Bronchial epithelial cell (primary cell): ENCODE data around the gene NREP. TPM values are rescaled to one million over a fixed set of nuclear protein-coding genes. Genes with fewer than 3 reads are reported as not detected.

Experiments
- DNase-seq: peaks from one replicate; pipeline ENCODE4 v3.0.0-alpha.2; 2010; ENCODE audit warnings: low read depth
- FAIRE-seq: peaks from 2 replicates; lab custom pipeline; 2011; peaks lifted over from hg19 to GRCh38; lab: Jason Lieb, UNC
- H3K27me3 ChIP-seq: 2 replicates; pipeline ENCODE4 v1.5.1; 2011; ENCODE audit warnings: low read length; ENCODE audit not compliant: control insufficient read depth, insufficient read depth
- H3K36me3 ChIP-seq: 2 replicates; pipeline ENCODE4 v1.5.1; 2011; ENCODE audit warnings: low read length; ENCODE audit not compliant: control insufficient read depth, insufficient read depth
- H3K4me3 ChIP-seq: 2 replicates; pipeline ENCODE4 v1.5.1; 2011; ENCODE audit warnings: mild to moderate bottlenecking, low read depth, low read length, control low read depth
- CTCF ChIP-seq: IDR thresholded peaks from 2 replicates; pipeline ENCODE4 v1.5.1; 2011; ENCODE audit warnings: mild to moderate bottlenecking, moderate library complexity, low read length, control low read depth, inconsistent platforms; ENCODE audit not compliant: insufficient read depth, severe bottlenecking
- total RNA-seq: library from RNA; depleted of rRNA; stranded (reverse); fragments of >200 nt; gene quantifications from 2 replicates; pipeline ENCODE4 v1.2.1, GENCODE V29; 2014

NREP gene
- total RNA-seq, 1 donor from 2014 or later: 5.0 TPM

GRCh38 chr5:111755345-111755941 is 1.6 kb downstream of the NREP start:
- DNase-seq: peak; percentile 20
- TF ChIP-seq CTCF: no peak
- H3K36me3 ChIP-seq: no peaks in the 10 kb centered on the region
- FAIRE-seq: no peak
- no peaks in the 10 kb centered on the region for H3K27me3 ChIP-seq
- no peak overlapping the region for H3K4me3 ChIP-seq

DNA sequence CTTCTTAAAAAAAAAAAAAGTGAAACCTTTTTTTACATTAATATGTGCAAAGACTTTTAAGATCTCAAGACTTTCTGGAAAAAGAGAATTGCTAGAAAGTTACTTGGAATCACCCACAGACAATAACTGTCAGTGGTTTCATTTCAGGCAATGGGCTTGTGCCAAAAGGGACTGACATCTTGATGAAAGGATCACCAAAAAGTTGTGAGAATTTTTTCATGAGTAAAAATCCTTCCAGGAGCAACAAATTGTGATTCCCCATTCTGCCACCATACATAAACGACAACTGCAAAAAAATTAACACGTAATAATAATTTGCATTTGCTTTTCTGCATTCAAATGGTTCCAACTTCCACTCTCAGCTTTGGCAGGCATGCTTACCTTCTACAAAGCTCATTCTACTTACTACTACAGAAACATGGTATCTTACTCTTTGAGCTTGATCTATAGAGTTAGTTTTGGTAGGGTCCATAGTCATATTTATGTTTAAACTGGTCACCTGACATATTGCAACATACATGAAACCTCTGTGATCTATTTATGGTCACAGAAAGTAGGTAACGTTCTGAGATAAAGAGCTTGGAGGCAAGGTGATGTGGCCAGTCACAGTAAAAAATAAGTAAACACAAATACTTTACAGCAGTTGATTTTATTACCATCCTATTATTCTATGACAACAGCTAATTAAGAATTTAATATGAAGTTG is 3.0 kb downstream of the NREP start:
- no peak for TF ChIP-seq CTCF
- Histone ChIP-seq H3K27me3 (no peaks in the 10 kb centered on the region), H3K4me3 (no peak overlapping the region), H3K36me3 (no peaks in the 10 kb centered on the region)
- no peak for DNase-seq
- no peak for FAIRE-seq

DNA sequence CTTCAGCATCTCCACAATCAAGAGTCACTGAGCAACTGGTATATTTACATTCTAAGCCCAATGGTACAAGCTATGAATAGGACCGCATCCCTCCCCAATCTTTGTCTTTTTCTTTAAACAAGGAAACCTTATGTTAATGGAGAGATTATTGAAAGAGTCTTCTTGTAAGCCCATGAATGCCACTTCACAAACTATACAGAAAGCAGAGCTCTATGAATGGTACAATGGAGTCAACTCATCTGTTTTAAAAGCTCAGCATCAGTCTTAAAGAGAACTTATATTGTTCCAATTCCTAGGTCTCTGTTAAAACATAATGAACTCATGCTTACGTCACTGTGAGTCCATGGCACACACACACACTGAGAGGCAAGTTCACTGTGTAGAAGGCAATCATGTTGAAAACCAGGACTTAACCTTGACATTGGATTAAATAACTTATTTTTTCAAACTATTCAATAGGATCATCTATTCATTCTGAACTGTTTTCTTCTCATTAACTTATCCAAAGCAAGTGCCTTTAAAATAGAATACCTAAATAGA is 4.5 kb downstream of the NREP start:
- Histone ChIP-seq H3K27me3 (no peaks in the 10 kb centered on the region), H3K36me3 (no peaks in the 10 kb centered on the region), H3K4me3 (no peak overlapping the region)
- DNase-seq: no peak
- no peak for TF ChIP-seq CTCF
- no peak for FAIRE-seq

DNA sequence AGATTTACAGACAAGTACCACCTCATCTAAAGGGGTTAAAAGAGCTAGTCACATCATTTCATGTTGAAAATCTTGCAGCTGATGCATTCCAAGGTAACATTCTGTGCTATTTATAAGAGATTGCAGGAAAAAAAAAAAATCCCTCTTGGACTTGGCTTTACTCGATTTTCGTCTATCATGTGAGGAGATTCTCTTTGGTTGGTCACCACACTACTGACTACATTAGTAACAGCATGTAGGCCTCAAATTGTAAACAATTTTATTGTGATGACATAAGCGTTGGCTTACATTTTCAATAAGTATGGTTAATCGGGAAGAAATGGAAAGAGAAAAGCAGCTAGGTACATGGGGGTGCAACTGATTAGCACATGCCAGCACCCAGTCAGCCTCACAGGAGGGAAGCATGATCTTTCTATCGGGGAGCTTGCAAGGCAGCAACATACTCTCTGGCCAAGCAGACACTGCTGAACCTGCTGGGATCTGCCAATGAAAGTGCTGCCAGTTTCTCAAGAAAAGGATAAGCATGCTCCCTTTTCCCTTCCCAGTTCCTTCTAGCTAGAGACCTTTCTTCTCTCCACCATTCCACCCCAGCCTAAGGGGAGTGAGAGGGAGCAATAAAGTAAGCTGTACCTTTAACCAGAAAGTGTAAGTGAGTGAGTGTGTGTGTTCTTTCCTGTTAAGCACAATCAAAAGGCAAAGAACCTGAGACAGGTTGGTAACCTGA is 7.5 kb downstream of the NREP start:
- H3K4me3 ChIP-seq: no peak overlapping the region
- no peak for FAIRE-seq

DNA sequence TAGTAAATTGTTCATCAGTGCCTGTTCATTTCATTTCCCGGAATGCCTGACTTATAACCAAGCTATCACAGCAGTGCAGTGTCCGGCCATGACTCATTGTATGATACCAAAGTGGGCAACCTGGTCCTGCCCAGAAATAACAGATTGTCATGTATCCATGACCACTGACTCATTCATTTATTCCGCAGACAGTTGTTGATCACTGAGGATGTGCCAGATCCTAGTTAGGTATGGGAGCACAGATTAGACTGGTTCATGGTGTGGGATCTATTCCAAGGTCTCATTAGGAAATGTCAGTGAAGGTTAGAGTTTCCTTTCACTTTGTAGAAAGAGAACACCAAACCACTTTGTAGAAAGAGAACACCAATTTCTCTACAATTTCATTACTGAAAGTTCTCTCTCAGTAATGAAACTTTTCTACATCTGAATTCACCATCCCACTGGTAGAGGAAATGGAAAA is 8.7 kb downstream of the NREP start:
- Histone ChIP-seq H3K27me3 (no peaks in the 10 kb centered on the region), H3K36me3 (no peaks in the 10 kb centered on the region), H3K4me3 (no peak overlapping the region)
- no peak for FAIRE-seq
- TF ChIP-seq CTCF: no peak
- peak; percentile 76 for DNase-seq

More for the DNA sequence above, 7.5 kb downstream of the NREP start:
- Histone ChIP-seq H3K36me3 (no peaks in the 10 kb centered on the region), H3K27me3 (no peaks in the 10 kb centered on the region)
- DNase-seq: no peak
- TF ChIP-seq CTCF: no peak
